K562 (cell line): Measurements from ENCODE around the gene RNF126. TPM values are rescaled to one million over a fixed set of nuclear protein-coding genes. Genes with fewer than 3 reads are reported as not detected.

Experiments
- ARID4B ChIP-seq: sonication (generic); formaldehyde crosslinking; IDR thresholded peaks from 2 replicates; pipeline ENCODE4 v1.8.0; 2022; ENCODE audit warnings: mild to moderate bottlenecking, missing genetic modification reagents
- DLX4 ChIP-seq: fragments of 250-450 bp; sonication (Bioruptor Pico); IDR thresholded peaks from 2 replicates; pipeline ENCODE4 v1.6.1; 2021; ENCODE audit warnings: mild to moderate bottlenecking
- GABPB1 ChIP-seq: sonication (generic); formaldehyde crosslinking; IDR thresholded peaks from 2 replicates; pipeline ENCODE4 v1.8.0; 2022; ENCODE audit warnings: mild to moderate bottlenecking, missing genetic modification reagents
- KAT8 ChIP-seq: fragments of 450-650 bp; IDR thresholded peaks from 2 replicates; pipeline ENCODE4 v1.6.1; 2016; ENCODE audit warnings: low read depth, mild to moderate bottlenecking
- MLLT1 ChIP-seq, 2 experiments: fragments of 450-650 bp; IDR thresholded peaks; 2 replicates each; pipeline ENCODE4 v1.6.1; 2016
- NCOA6 ChIP-seq: fragments of 450-650 bp; IDR thresholded peaks from 2 replicates; pipeline ENCODE4 v1.6.1; 2017; ENCODE audit warnings: mild to moderate bottlenecking
- RREB1 ChIP-seq: fragments of 250-450 bp; sonication (Bioruptor Pico); IDR thresholded peaks from 2 replicates; pipeline ENCODE4 v1.4.0; 2020
- SOX6 ChIP-seq: fragments of 450-650 bp; IDR thresholded peaks from 2 replicates; pipeline ENCODE4 v1.6.1; 2014; ENCODE audit warnings: mild to moderate bottlenecking
- STAT5B ChIP-seq: fragments of 250-450 bp; sonication (Bioruptor Pico); IDR thresholded peaks from 2 replicates; pipeline ENCODE4 v1.8.0; 2021; ENCODE audit warnings: mild to moderate bottlenecking, inconsistent platforms
- TARDBP ChIP-seq: fragments of 450-650 bp; IDR thresholded peaks from 2 replicates; pipeline ENCODE4 v1.6.1; 2016
- TCF3 ChIP-seq: sonication (generic); formaldehyde crosslinking; IDR thresholded peaks from 2 replicates; pipeline ENCODE4 v1.4.0; 2020; ENCODE audit warnings: mild to moderate bottlenecking, missing genetic modification reagents
- WHSC1 ChIP-seq: IDR thresholded peaks from one replicate; pipeline ENCODE4 v1.6.1; 2012; ENCODE audit warnings: low read length, control low read depth, inconsistent platforms
- ZNF133 ChIP-seq: fragments of 250-450 bp; sonication (Bioruptor Pico); IDR thresholded peaks from 2 replicates; pipeline ENCODE4 v1.4.0; 2020; ENCODE audit warnings: mild to moderate bottlenecking
- ZNF232 ChIP-seq: sonication (generic); formaldehyde crosslinking; IDR thresholded peaks from 2 replicates; pipeline ENCODE4 v1.8.0; 2022; ENCODE audit warnings: mild to moderate bottlenecking, missing genetic modification reagents
- ZNF41 ChIP-seq: fragments of 250-450 bp; sonication (Bioruptor Pico); conservative IDR thresholded peaks from 2 replicates; pipeline ENCODE4 v1.4.0; 2020; ENCODE audit warnings: mild to moderate bottlenecking
- polyA plus RNA-seq, 8 experiments: library from polyadenylated mRNA; depleted of rRNA in 4 of 8; stranded (reverse) in 5 of 8; unstranded in 3 of 8; fragments of >200 nt; fragmentation: Nextera tagmentation in 2 of 8; fragmentation: Illumina TruSeq in 1 of 8; extraction: Ambion mirVana in 2 of 8; extraction: Trizol in 1 of 8; gene quantifications; 2 replicates each; pipeline versions ENCODE4 v1.2.1 to v1.2.3, GENCODE V29; 2011 to 2014; ENCODE audit warnings: inconsistent platforms in 1 of 8, missing spikeins in 1 of 8
- total RNA-seq, 7 experiments: library from RNA; depleted of rRNA in 6 of 7; stranded (reverse); fragments of >200 nt in 6 of 7; fragmentation: Illumina TruSeq in 2 of 7; extraction: Trizol in 2 of 7; gene quantifications; 2 replicates each; pipeline versions ENCODE4 v1.2.1 to v1.2.3, GENCODE V29; 2011 to 2021; ENCODE audit warnings: low replicate concordance in 1 of 7

Gene RNF126
- total and polyA plus RNA-seq, 9 of the 15 experiments (the other 6 are each of a cell fraction or from before 2014, with no cell fraction given): 0.27 to 101 (median 12.3) TPM

GRCh38 chr19:680287-681028 lies 17.4 kb upstream of the RNF126 start (continued):
- TF ChIP-seq KAT8 (no peak), ZNF133 (0 out of 2 replicates have a peak, but pooled peaks have one; percentile 49), ZNF232 (CRISPR knock-in tag) (no peak), WHSC1 (no peak), RREB1 (peak; percentile 44; the same call in 1 of the 2 replicates), MLLT1 (IDR thresholded peaks at IDR 0.05) (peak in 1 of 2 experiments; percentile 40; a peak in 1 of 4 replicates), DLX4 (CRISPR knock-in tag) (no peak), TCF3 (CRISPR knock-in tag) (peak; percentile 26), ZNF41 (no peak), SOX6 (no peak), TARDBP (0 out of 2 replicates have a peak, but pooled peaks have one; percentile 82), NCOA6 (no peak), ARID4B (peak; percentile 75; the same call in 1 of the 2 replicates), GABPB1 (CRISPR knock-in tag) (no peak; the same call in 1 of the 2 replicates), STAT5B (no peak)
